ENCODE results near the gene EPN2. TPM values are rescaled to one million over a fixed set of nuclear protein-coding genes. Genes with fewer than 3 reads are reported as not detected.

EPN2 gene
- total RNA-seq, 6 experiments from 2014 or later, result 6.6 to 18.1 (median 11.4) TPM

DNA sequence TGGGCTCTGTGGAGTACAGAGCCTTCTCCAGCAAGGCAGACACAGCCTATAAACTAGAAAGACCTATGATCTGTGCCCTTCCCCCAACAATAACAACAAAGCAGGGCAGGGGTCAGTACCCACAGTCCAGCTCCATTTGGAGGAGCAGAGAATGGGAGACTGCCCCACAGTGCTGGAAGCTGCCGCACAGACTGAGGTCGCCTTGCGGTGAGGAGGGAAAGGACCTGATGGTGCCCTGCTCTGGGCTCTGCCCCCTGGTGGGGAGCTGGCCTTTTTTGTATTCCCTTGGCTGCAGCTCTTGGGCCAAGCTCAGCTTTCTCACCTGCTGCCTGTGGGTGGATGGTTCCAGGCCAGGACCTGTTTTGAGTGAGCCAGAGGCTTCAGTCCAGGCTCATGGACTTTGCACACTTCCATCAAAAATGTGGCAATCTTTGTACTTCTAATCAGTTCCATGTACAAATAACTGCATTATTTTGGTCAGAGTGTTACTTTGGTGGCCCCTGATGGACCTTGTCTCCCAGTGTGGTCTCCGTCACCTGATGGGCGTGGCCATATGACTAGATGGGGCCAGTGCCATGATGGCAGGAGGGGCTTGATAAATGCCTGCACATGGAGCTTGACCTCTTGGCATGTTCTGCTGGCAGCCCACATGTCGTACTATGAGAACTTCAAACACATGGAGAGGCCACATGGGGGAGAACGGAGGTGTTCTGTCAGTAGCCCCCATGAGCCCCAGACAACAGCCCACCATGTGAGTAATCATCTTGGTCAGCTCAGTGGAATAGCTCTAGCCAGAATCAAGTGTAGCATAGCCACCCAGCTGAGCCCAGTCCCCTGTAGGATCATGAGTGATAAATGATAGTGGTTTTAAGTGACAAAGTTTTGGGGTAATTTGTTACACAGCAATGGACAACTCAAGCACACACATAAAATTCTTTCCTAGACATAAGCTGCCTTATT, 101.1 kb downstream of the EPN2 start:
- H3K36me3 ChIP-seq, result no peaks in the 10 kb centered on the region
- TF ChIP-seq, protein P1, sequence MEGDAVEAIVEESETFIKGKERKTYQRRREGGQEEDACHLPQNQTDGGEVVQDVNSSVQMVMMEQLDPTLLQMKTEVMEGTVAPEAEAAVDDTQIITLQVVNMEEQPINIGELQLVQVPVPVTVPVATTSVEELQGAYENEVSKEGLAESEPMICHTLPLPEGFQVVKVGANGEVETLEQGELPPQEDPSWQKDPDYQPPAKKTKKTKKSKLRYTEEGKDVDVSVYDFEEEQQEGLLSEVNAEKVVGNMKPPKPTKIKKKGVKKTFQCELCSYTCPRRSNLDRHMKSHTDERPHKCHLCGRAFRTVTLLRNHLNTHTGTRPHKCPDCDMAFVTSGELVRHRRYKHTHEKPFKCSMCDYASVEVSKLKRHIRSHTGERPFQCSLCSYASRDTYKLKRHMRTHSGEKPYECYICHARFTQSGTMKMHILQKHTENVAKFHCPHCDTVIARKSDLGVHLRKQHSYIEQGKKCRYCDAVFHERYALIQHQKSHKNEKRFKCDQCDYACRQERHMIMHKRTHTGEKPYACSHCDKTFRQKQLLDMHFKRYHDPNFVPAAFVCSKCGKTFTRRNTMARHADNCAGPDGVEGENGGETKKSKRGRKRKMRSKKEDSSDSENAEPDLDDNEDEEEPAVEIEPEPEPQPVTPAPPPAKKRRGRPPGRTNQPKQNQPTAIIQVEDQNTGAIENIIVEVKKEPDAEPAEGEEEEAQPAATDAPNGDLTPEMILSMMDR (IDR thresholded peaks at IDR 0.05), result peak; percentile 80 to 97 (median 86)
- peak; percentile 55 for TF ChIP-seq POLR2A (IDR thresholded peaks at IDR 0.05)
- no peaks in the 10 kb centered on the region for H3K27me3 ChIP-seq
- ATAC-seq, result peak; percentile 79 to 86 (median 84)
- peak; percentile 87 to 97 (median 95) for DNase-seq
- H3K27ac ChIP-seq, result peak overlapping the region; percentile 52 to 89 (median 89)
- 27% methylated on average over 2 of the region's 7 CpGs for WGBS (ENCODE audit: insufficient coverage, low coverage, low lambda C conversion rate, missing lambda C conversion rate)
- intact Hi-C loops (cut with DNase I), result no loop called here
- no peaks in the 10 kb centered on the region for H3K9me3 ChIP-seq
- peaks cover 0 to 51% (median 19%) of the 10 kb centered on the region in 4 donors for H3K4me1 ChIP-seq
- peak overlapping the region in 2 of 3 donors; percentile 56 to 63 for H3K4me3 ChIP-seq

DNA sequence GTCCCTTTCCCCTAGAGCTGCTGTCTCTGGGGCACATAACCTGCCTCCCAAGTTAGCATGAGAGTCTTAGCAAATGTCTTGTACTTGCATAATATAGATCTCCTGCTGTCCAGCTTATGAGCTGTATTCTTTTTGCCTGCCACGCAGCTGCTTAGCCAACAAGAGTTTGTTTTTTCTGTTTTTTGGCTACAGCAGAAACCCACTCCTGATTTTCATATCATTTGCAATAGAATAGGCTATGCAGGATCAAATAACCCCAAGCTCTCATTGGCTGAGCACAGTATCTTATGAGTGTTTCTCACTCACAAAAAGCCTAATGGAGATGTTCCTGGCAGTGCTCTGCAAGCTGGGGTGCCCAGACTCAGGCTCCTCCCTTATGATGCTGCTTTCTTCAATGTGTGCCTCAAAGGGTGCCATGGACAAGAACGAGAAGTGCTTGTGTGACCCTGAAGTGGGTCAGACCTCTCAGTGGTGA, 102.2 kb downstream of the EPN2 start:
- no peak for DNase-seq
- Histone ChIP-seq H3K4me3 (no peak overlapping the region), H3K4me1 (peaks cover 0 to 62% (median 24%) of the 10 kb centered on the region in 4 donors), H3K9me3 (no peaks in the 10 kb centered on the region), H3K27me3 (no peaks in the 10 kb centered on the region), H3K27ac (peak overlapping the region in 1 of 3 donors; percentile 89), H3K36me3 (no peaks in the 10 kb centered on the region)
- WGBS (ENCODE audit: insufficient coverage, low coverage, low lambda C conversion rate, missing lambda C conversion rate), result 53% methylated on average over 1 of the region's 2 CpGs
- intact Hi-C loops (cut with DNase I), result no loop called here
- no peak for ATAC-seq
- TF ChIP-seq, protein P1 (IDR thresholded peaks at IDR 0.05), result no peak

DNA sequence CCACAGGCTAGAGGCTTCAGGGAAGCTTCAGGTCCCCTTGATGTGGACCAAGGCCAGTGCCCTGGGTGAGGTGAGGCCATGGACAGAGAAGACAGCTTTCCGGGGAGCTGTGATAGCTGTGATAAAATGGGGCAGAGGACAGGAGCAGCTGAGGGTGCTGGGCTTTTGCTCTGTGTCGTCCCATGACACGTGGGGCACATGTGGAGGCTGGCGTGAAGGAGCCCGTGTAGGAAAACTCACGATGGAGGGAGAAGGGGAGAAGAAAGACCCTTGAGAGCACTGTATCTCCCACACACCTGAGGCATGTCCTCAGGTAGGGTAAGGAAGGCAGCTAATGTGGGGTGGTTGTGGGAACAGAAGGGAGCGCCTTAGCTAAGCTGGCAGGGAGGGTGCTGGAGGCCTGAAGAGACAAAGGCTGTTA, 104.1 kb downstream of the EPN2 start:
- WGBS (ENCODE audit: insufficient coverage, low coverage, low lambda C conversion rate, missing lambda C conversion rate), result 46% methylated on average over 7 of the region's 7 CpGs

More for the DNA sequence above, 104.1 kb downstream of the EPN2 start:
- peak in 1 of 3 donors; percentile 47 for DNase-seq
- Histone ChIP-seq H3K4me1 (peaks cover 2 to 73% (median 33%) of the 10 kb centered on the region in 4 donors), H3K27ac (peak overlapping the region in 2 of 3 donors; percentile 2 to 40), H3K4me3 (no peak overlapping the region), H3K9me3 (no peaks in the 10 kb centered on the region), H3K36me3 (no peaks in the 10 kb centered on the region), H3K27me3 (no peaks in the 10 kb centered on the region)
- intact Hi-C loops (cut with DNase I), result no loop called here
- ATAC-seq, result no peak
- no peak for TF ChIP-seq POLR2A (IDR thresholded peaks at IDR 0.05)
- TF ChIP-seq, protein P1 (IDR thresholded peaks at IDR 0.05), result no peak

All from right lobe of liver (tissue), 6 donors.